H1 (cell line): ENCODE data around the gene PSMB11.

Experiments used
- EZH2 ChIP-seq: fragments of 200-600 bp; sonication (generic); IDR thresholded peaks from 2 replicates; pipeline ENCODE4 v1.7.1; 2012; ENCODE audit warnings: low read depth, mild to moderate bottlenecking, moderate library complexity, low read length, inconsistent platforms; ENCODE audit not compliant: severe bottlenecking
- KDM1A ChIP-seq: fragments of 200-600, 300-600 bp; sonication (generic); IDR thresholded peaks from 2 replicates; pipeline ENCODE4 v1.7.1; 2016; ENCODE audit warnings: mild to moderate bottlenecking, low read length, borderline replicate concordance
- POU5F1 ChIP-seq: IDR thresholded peaks from 2 replicates; pipeline ENCODE4 v1.6.1; 2011; ENCODE audit warnings: low read depth, mild to moderate bottlenecking, low read length, moderate library complexity
- TAF1 ChIP-seq: IDR thresholded peaks from 2 replicates; pipeline ENCODE4 v1.6.1; 2011; ENCODE audit warnings: mild to moderate bottlenecking, low read depth, low read length
- TEAD4 ChIP-seq: IDR thresholded peaks from 2 replicates; pipeline ENCODE4 v1.6.1; 2012; ENCODE audit warnings: low read depth, low read length, inconsistent platforms, mixed read lengths
- TF ChIP-seq, protein P1 (sequence below), 3 experiments: IDR thresholded peaks; 1 replicate in 2 of 3; 2 replicates in 1 of 3; pipeline versions ENCODE4 v1.5.1 to v1.6.1; 2011; ENCODE audit warnings: low read length in 3 of 3, mild to moderate bottlenecking in 3 of 3, inconsistent platforms in 2 of 3, low read depth in 1 of 3, moderate library complexity in 1 of 3; ENCODE audit not compliant: insufficient read depth in 1 of 3; ENCODE audit errors: control extremely low read depth in 1 of 3

DNA sequence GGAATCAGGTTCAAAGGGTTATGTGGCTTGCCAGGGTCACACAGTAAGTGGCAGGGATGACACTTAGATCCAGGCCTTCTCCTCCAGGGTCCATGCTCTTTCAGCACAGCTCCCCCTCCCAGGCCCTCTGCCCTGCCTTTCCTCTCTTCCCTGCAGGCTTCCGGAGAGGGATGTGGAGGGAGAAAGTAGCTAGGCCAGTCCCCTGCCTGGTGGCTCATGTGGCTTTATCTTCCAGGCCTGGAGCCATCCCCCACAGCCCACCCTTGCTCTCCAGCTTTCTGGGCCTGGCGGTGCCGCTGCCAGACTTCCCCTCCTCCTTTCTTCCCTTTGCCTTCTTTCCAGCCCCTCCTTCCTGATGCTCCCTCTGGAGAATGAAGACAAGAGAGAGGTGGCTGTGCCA, 1.7 kb downstream of the PSMB11 start:
- no peak for TF ChIP-seq POU5F1
- TF ChIP-seq KDM1A: no peak
- no peak for TF ChIP-seq TAF1
- no peak for TF ChIP-seq EZH2
- TF ChIP-seq, protein P1, sequence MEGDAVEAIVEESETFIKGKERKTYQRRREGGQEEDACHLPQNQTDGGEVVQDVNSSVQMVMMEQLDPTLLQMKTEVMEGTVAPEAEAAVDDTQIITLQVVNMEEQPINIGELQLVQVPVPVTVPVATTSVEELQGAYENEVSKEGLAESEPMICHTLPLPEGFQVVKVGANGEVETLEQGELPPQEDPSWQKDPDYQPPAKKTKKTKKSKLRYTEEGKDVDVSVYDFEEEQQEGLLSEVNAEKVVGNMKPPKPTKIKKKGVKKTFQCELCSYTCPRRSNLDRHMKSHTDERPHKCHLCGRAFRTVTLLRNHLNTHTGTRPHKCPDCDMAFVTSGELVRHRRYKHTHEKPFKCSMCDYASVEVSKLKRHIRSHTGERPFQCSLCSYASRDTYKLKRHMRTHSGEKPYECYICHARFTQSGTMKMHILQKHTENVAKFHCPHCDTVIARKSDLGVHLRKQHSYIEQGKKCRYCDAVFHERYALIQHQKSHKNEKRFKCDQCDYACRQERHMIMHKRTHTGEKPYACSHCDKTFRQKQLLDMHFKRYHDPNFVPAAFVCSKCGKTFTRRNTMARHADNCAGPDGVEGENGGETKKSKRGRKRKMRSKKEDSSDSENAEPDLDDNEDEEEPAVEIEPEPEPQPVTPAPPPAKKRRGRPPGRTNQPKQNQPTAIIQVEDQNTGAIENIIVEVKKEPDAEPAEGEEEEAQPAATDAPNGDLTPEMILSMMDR (IDR thresholded peaks at IDR 0.05; ENCODE audit: control extremely low read depth in 1 of 3, insufficient read depth in 1 of 3, low read depth in 1 of 3, low read length in 3 of 3): no peak
- no peak for TF ChIP-seq TEAD4
